NT2/D1 (cell line): ENCODE results near the gene SPRED1.

Source experiments
- YY1 ChIP-seq: IDR thresholded peaks from 2 replicates; pipeline ENCODE4 v1.6.1; 2011; ENCODE audit not compliant: insufficient read length, insufficient read depth
- ZNF274 ChIP-seq: IDR thresholded peaks from 2 replicates; pipeline ENCODE4 v1.6.1; 2011; ENCODE audit warnings: mild to moderate bottlenecking, low read depth, low read length

DNA sequence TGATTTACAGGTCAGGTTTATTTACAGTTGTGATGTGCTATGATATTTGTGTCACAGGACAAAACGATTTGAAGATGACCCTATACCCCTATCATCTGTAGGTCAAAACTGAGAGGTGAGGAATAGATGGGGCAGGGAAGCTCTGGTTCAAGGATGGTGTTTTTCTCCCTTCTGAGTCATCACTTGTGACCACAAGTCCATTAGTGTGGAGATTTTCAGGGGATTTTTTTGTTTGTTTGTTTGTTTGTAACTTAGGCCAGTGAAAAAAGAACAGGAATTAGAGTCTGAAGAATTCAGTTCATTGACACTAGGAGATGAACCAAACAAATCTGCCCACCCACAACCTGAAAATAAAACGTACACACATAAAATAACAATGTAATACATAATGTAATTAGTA, 138.6 kb downstream of the SPRED1 start:
- no peak for TF ChIP-seq YY1
- TF ChIP-seq ZNF274 = no peak
